ENCODE results near the gene FOXB2. TPM values are rescaled to one million over a fixed set of nuclear protein-coding genes. Genes with fewer than 3 reads are reported as not detected.

FOXB2 gene
- total RNA-seq, 1 donor from 2014 or later, result not detected

GRCh38 chr9:77013206-77013931 is 6.1 kb upstream of the FOXB2 start:
- Mint-ChIP-seq H3K27ac (no peak overlapping the region), H3K4me3 (peak overlapping the region; percentile 71)
- H3K4me2 ChIP-seq, result peak overlapping the region; percentile 16

DNA sequence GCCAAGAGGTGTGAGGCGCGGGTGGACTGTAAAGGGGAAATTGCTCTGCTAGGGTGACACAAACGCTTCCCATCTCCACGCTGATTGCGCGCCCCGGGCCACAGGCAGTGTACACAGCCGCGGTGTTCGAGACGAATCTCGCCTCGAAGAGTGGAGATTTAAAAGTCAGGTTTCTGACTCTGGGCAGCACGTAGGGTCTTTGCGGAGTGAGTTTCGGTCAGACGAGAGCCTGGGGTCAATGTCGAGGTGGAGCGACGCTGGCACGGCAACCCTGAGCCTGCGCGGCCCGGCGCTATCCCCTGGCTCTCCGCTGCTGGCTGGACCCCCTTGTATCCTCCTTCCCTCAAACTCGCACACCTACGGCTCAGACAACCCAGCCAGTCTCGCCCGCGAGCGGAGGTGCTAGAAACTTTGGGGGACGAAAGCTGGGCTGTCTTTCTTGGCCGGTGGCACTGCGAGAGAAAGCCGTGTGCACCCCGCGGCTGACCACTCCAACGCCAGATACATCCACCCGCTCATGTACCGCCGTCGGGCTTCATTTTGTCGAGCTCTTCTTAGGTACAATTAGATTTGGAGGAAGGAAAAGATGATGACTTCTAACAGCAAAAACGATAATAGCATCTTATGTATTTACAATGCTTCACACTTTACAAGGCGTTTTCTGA is 5.4 kb upstream of the FOXB2 start:
- Mint-ChIP-seq H3K9me3 (no peaks in the 10 kb centered on the region), H3K36me3 (no peaks in the 10 kb centered on the region), H3K27ac (no peak overlapping the region), H3K4me1 (peaks cover 39% of the 10 kb centered on the region), H3K27me3 (ENCODE audit: insufficient read depth, low read depth) (peaks cover 83% of the 10 kb centered on the region), H3K4me3 (peak overlapping the region; percentile 71)
- Histone ChIP-seq H3K9ac (no peak overlapping the region), H3K4me3 (no peak overlapping the region), H4K20me1 (ENCODE audit: low read depth) (peaks cover 67% of the 10 kb centered on the region), H3K27me3 (peaks cover 100% of the 10 kb centered on the region), H3K79me2 (ENCODE audit: low read depth) (no peaks in the 10 kb centered on the region), H3F3A (ENCODE audit: low read depth) (peaks cover 55% of the 10 kb centered on the region), H3K27ac (no peak overlapping the region), H3K9me3 (ENCODE audit: low read depth) (no peaks in the 10 kb centered on the region), H2AFZ (replicated peaks) (no peak overlapping the region), H3K4me1 (peaks cover 36% of the 10 kb centered on the region), H3K4me2 (peak overlapping the region; percentile 16), H3K36me3 (no peaks in the 10 kb centered on the region)
- DNase-seq (ENCODE audit: low spot score), result peak; percentile 29
- TF ChIP-seq EZH2 (IDR thresholded peaks at IDR 0.05) (peak; percentile 57), EZH2phosphoT487 (IDR thresholded peaks at IDR 0.05) (peak; percentile 63)
- TF ChIP-seq, protein P1, sequence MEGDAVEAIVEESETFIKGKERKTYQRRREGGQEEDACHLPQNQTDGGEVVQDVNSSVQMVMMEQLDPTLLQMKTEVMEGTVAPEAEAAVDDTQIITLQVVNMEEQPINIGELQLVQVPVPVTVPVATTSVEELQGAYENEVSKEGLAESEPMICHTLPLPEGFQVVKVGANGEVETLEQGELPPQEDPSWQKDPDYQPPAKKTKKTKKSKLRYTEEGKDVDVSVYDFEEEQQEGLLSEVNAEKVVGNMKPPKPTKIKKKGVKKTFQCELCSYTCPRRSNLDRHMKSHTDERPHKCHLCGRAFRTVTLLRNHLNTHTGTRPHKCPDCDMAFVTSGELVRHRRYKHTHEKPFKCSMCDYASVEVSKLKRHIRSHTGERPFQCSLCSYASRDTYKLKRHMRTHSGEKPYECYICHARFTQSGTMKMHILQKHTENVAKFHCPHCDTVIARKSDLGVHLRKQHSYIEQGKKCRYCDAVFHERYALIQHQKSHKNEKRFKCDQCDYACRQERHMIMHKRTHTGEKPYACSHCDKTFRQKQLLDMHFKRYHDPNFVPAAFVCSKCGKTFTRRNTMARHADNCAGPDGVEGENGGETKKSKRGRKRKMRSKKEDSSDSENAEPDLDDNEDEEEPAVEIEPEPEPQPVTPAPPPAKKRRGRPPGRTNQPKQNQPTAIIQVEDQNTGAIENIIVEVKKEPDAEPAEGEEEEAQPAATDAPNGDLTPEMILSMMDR (IDR thresholded peaks at IDR 0.05), result no peak

More at GRCh38 chr9:77013206-77013931, 6.1 kb upstream of the FOXB2 start:
- H3K4me3 ChIP-seq, result no peak overlapping the region
- peaks cover 100% of the 10 kb centered on the region for H3K27me3 ChIP-seq
- Mint-ChIP-seq H3K4me1 (peaks cover 35% of the 10 kb centered on the region), H3K36me3 (no peaks in the 10 kb centered on the region), H3K27me3 (ENCODE audit: insufficient read depth, low read depth) (peaks cover 76% of the 10 kb centered on the region), H3K9me3 (no peaks in the 10 kb centered on the region)
- peaks cover 50% of the 10 kb centered on the region for H3F3A ChIP-seq (ENCODE audit: low read depth)
- H3K9me3 ChIP-seq (ENCODE audit: low read depth), result no peaks in the 10 kb centered on the region
- H2AFZ ChIP-seq (replicated peaks), result no peak overlapping the region
- H3K27ac ChIP-seq, result no peak overlapping the region
- no peaks in the 10 kb centered on the region for H3K36me3 ChIP-seq
- peak; percentile 17 for DNase-seq (ENCODE audit: low spot score)
- peaks cover 36% of the 10 kb centered on the region for H3K4me1 ChIP-seq
- H4K20me1 ChIP-seq (ENCODE audit: low read depth), result peaks cover 62% of the 10 kb centered on the region
- H3K79me2 ChIP-seq (ENCODE audit: low read depth), result no peaks in the 10 kb centered on the region
- TF ChIP-seq EZH2 (IDR thresholded peaks at IDR 0.05) (peak; percentile 31), EZH2phosphoT487 (IDR thresholded peaks at IDR 0.05) (peak; percentile 57)
- TF ChIP-seq, protein P1 (IDR thresholded peaks at IDR 0.05), result no peak
- H3K9ac ChIP-seq, result no peak overlapping the region

DNA sequence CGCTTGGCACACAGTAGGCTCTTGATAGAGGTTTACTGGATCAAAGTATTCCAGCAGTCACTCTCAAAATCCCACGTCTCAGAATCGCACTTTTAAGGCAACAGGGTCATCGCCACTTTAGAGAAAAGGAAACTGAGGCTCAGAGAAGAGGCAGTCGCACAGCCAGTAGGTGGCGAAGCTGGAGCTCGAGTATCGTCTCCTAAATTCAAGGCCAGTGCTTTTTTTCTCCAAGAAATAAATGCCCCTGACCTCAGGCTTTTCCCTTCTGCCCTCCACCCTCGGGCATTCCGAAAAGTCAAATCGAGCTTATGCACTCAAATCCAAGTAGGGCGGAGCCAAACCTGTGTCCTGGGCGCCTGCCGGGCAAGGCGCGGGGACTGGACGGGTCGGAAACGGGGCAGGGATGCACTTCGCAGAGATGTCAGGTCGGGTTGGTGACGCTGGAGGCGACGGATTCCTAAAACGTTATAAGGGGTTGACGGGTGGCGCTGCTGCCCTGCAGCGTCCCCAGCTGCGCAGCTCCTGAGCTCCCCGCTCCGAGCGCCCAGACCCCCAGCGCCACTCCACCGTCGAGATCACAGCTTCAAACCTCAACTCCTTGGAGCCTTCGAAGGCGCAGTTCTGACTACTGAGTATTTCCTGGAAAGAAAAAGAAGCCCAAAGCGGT is 4.7 kb upstream of the FOXB2 start:
- H3K9me3 Mint-ChIP-seq, result no peaks in the 10 kb centered on the region
- Histone ChIP-seq H3K27me3 (peaks cover 100% of the 10 kb centered on the region), H3K27ac (no peak overlapping the region), H3K9ac (no peak overlapping the region), H3K79me2 (ENCODE audit: low read depth) (no peaks in the 10 kb centered on the region), H2AFZ (replicated peaks) (no peak overlapping the region), H3F3A (ENCODE audit: low read depth) (peaks cover 58% of the 10 kb centered on the region), H4K20me1 (ENCODE audit: low read depth) (peaks cover 74% of the 10 kb centered on the region), H3K4me2 (peak overlapping the region; percentile 86), H3K36me3 (no peaks in the 10 kb centered on the region), H3K4me1 (peaks cover 36% of the 10 kb centered on the region), H3K4me3 (peak overlapping the region; percentile 46), H3K9me3 (ENCODE audit: low read depth) (no peaks in the 10 kb centered on the region)
- no peak overlapping the region for H3K27ac Mint-ChIP-seq
- H3K36me3 Mint-ChIP-seq, result no peaks in the 10 kb centered on the region
- H3K27me3 Mint-ChIP-seq (ENCODE audit: insufficient read depth, low read depth), result peaks cover 90% of the 10 kb centered on the region
- H3K4me1 Mint-ChIP-seq, result peaks cover 46% of the 10 kb centered on the region
- peak; percentile 85 for TF ChIP-seq EZH2phosphoT487 (IDR thresholded peaks at IDR 0.05)
- peak; percentile 89 for TF ChIP-seq EZH2 (IDR thresholded peaks at IDR 0.05)
- TF ChIP-seq, protein P1 (IDR thresholded peaks at IDR 0.05), result peak; percentile 40
- H3K4me3 Mint-ChIP-seq, result peak overlapping the region; percentile 71
- peak; percentile 57 for DNase-seq (ENCODE audit: low spot score)
